ENCODE measurements around the gene PARP2.

- TF ChIP-seq CTCF (IDR thresholded peaks at IDR 0.05 in 8 of 11, conservative IDR thresholded peaks at IDR 0.05 in 3 of 11) (no peak), POLR2AphosphoS5 (IDR thresholded peaks at IDR 0.05) (no peak), POLR2A (IDR thresholded peaks at IDR 0.05) (no peak)
Observed at GRCh38 chr14:20334017-20334416, 9.4 kb upstream of the PARP2 start.

Data from spleen (tissue), 7 donors.